ENCODE data around the gene RABGAP1L.

Gene RABGAP1L

GRCh38 chr1:174736831-174737230, 577.5 kb downstream of the RABGAP1L start:
- H3K27ac ChIP-seq: no peak overlapping the region
- DNase-seq (ENCODE audit: low spot score): no peak
- TF ChIP-seq, protein P1, sequence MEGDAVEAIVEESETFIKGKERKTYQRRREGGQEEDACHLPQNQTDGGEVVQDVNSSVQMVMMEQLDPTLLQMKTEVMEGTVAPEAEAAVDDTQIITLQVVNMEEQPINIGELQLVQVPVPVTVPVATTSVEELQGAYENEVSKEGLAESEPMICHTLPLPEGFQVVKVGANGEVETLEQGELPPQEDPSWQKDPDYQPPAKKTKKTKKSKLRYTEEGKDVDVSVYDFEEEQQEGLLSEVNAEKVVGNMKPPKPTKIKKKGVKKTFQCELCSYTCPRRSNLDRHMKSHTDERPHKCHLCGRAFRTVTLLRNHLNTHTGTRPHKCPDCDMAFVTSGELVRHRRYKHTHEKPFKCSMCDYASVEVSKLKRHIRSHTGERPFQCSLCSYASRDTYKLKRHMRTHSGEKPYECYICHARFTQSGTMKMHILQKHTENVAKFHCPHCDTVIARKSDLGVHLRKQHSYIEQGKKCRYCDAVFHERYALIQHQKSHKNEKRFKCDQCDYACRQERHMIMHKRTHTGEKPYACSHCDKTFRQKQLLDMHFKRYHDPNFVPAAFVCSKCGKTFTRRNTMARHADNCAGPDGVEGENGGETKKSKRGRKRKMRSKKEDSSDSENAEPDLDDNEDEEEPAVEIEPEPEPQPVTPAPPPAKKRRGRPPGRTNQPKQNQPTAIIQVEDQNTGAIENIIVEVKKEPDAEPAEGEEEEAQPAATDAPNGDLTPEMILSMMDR (conservative IDR thresholded peaks at IDR 0.05; ENCODE audit: low read depth): no peak
- POLR2A ChIA-PET (ENCODE audit: low non-redundant PET): no interaction called here
- CTCF ChIA-PET: no interaction called here

DNA sequence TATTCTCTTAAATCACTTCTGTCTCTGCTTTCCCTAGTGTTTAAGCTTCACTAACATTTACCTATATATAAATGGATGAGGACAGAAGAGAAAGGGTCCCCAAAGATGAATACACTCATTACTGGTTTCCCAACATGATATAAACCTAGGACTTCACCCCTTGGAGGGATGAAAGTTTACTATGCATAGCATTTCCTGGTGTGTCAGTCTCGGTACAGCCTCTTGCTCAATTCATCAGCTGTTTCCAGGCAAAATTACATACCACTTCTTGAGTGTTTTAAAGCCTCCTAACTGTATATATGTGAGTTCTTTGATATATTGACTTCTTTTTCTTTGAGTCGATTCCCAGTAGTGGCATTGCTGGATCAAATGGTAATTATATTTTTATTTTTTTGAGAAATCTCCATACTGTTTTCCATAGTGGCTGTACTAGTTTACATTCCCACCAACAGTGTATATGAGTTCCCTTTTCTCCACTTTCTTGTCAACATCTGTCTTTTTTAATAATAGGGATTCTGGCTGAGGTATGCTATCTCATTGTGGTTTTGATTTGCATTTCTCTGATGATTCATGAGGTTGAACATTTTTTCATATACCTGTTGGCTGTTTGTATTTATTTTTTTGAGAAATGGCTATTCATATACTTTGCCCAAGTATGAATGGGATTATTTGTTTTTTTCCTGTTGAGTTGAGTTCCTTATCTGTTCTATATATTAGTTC, 581.1 kb downstream of the RABGAP1L start:
- no peak overlapping the region for H3K27ac ChIP-seq
- no peak for DNase-seq (ENCODE audit: low spot score)
- ChIA-PET POLR2A (ENCODE audit: low non-redundant PET) (no interaction called here), CTCF (no interaction called here)
- TF ChIP-seq, protein P1 (conservative IDR thresholded peaks at IDR 0.05; ENCODE audit: low read depth): no peak

- ChIA-PET POLR2A (ENCODE audit: low non-redundant PET) (no interaction called here), CTCF (interaction anchor here (0.6 to 2.6 kb wide), 6 partner anchors 93 to 874 kb away, joined by 3 to 11 read pairs (median 4); no protein-coding TSS in a partner anchor)
- no peak overlapping the region for H3K27ac ChIP-seq
- TF ChIP-seq, protein P1 (conservative IDR thresholded peaks at IDR 0.05; ENCODE audit: low read depth): no peak
- no peak for DNase-seq (ENCODE audit: low spot score)
These were observed 583.7 kb downstream of the RABGAP1L start for GRCh38 chr1:174742805-174743653.

- TF ChIP-seq, protein P1 (conservative IDR thresholded peaks at IDR 0.05; ENCODE audit: low read depth): peak; percentile 78
- H3K27ac ChIP-seq: no peak overlapping the region
- DNase-seq (ENCODE audit: low spot score): peak; percentile 34
- POLR2A ChIA-PET (ENCODE audit: low non-redundant PET): no interaction called here
- CTCF ChIA-PET: interaction anchor here (0.6 to 2.6 kb wide), 6 partner anchors 94 to 875 kb away, joined by 3 to 11 read pairs (median 4); no protein-coding TSS in a partner anchor
These were observed 584.6 kb downstream of the RABGAP1L start for GRCh38 chr1:174743654-174744561.

- TF ChIP-seq, protein P1 (conservative IDR thresholded peaks at IDR 0.05; ENCODE audit: low read depth): no peak
- ChIA-PET CTCF (interaction anchor here (0.7 kb wide), 1 partner anchor 750 kb away, joined by 4 read pairs; no protein-coding TSS in a partner anchor), POLR2A (ENCODE audit: low non-redundant PET) (no interaction called here)
- no peak overlapping the region for H3K27ac ChIP-seq
- DNase-seq (ENCODE audit: low spot score): no peak
These were observed 585.6 kb downstream of the RABGAP1L start for GRCh38 chr1:174744886-174745285.

All from RWPE1 (cell line).